HEK293 (cell line): ENCODE data around the gene MIF4GD.

ENCODE experiments used
- CTCF ChIA-PET: fragments of 350-600 bp; formaldehyde crosslinking; extraction: SDS; loops from one replicate; lab custom pipeline; 2021; ENCODE audit warnings: antibody characterized with exemption; lab: Yijun Ruan, JAX
- POLR2A ChIA-PET: fragments of 300-600 bp; formaldehyde crosslinking; extraction: SDS; loops from one replicate; lab custom pipeline; 2020; ENCODE audit warnings: antibody characterized with exemption, inconsistent platforms; lab: Yijun Ruan, JAX
- H3K27ac ChIP-seq: fragments of 200-500 bp; sonication (Bioruptor generic); 2 replicates; pipeline ENCODE4 v1.5.1; 2014; ENCODE audit warnings: low read depth, low read length, control low read depth, inconsistent platforms; ENCODE audit errors: extremely low read depth
- H3K36me3 ChIP-seq, 2 experiments: fragments of 200-500 bp in 1 of 2; sonication (Bioruptor generic) in 1 of 2; 1 replicate in 1 of 2; 2 replicates in 1 of 2; pipeline ENCODE4 v1.5.1; 2014 to 2017; ENCODE audit warnings: inconsistent platforms in 2 of 2, low read length in 2 of 2; ENCODE audit not compliant: control insufficient read depth in 2 of 2, insufficient read depth in 1 of 2
- H3K4me1 ChIP-seq: fragments of 200-500 bp; sonication (Bioruptor generic); 2 replicates; pipeline ENCODE4 v1.5.1; 2014; ENCODE audit warnings: mild to moderate bottlenecking, low read length, inconsistent platforms; ENCODE audit not compliant: control insufficient read depth, insufficient read depth
- H3K4me3 ChIP-seq: 2 replicates; pipeline ENCODE4 v1.5.1; 2011; ENCODE audit warnings: low read depth, mild to moderate bottlenecking, control low read depth, low read length, moderate library complexity
- H3K9me3 ChIP-seq: fragments of 200-500 bp; sonication (Bioruptor generic); 2 replicates; pipeline ENCODE4 v1.5.1; 2014; ENCODE audit warnings: low read depth, low read length, inconsistent platforms; ENCODE audit not compliant: control insufficient read depth, insufficient read depth
- BCL11B ChIP-seq: fragments of 450-650 bp; formaldehyde crosslinking; IDR thresholded peaks from 2 replicates; pipeline ENCODE4 v1.5.1; 2016; ENCODE audit warnings: low read depth, missing biosample characterization, missing genetic modification characterization
- GLIS1 ChIP-seq: fragments of 450-650 bp; formaldehyde crosslinking; IDR thresholded peaks from 2 replicates; pipeline ENCODE4 v1.5.1; 2016; ENCODE audit warnings: missing biosample characterization, missing genetic modification characterization
- GLIS2 ChIP-seq: fragments of 450-650 bp; formaldehyde crosslinking; IDR thresholded peaks from 2 replicates; pipeline ENCODE4 v1.5.1; 2016; ENCODE audit warnings: missing biosample characterization, missing genetic modification characterization
- IKZF3 ChIP-seq: fragments of 450-650 bp; IDR thresholded peaks from 2 replicates; pipeline ENCODE4 v1.5.0; 2018; ENCODE audit warnings: missing biosample characterization, mild to moderate bottlenecking, missing genetic modification characterization, moderate library complexity
- KLF1 ChIP-seq: fragments of 450-650 bp; formaldehyde crosslinking; IDR thresholded peaks from 2 replicates; pipeline ENCODE4 v1.5.1; 2016; ENCODE audit warnings: missing biosample characterization, missing genetic modification characterization
- KLF8 ChIP-seq: fragments of 450-650 bp; formaldehyde crosslinking; IDR thresholded peaks from 2 replicates; pipeline ENCODE4 v1.5.1; 2016; ENCODE audit warnings: missing biosample characterization, missing genetic modification characterization
- MYNN ChIP-seq: fragments of 450-650 bp; formaldehyde crosslinking; IDR thresholded peaks from 2 replicates; pipeline ENCODE4 v1.5.1; 2016; ENCODE audit warnings: missing biosample characterization, missing genetic modification characterization, borderline replicate concordance
- ZBTB48 ChIP-seq: fragments of 450-650 bp; formaldehyde crosslinking; IDR thresholded peaks from 2 replicates; pipeline ENCODE4 v1.5.1; 2016; ENCODE audit warnings: missing biosample characterization, missing genetic modification characterization
- ZIC2 ChIP-seq: fragments of 450-650 bp; formaldehyde crosslinking; IDR thresholded peaks from 2 replicates; pipeline ENCODE4 v1.5.1; 2016; ENCODE audit warnings: missing biosample characterization, missing genetic modification characterization
- ZNF112 ChIP-seq: fragments of 450-650 bp; formaldehyde crosslinking; IDR thresholded peaks from 2 replicates; pipeline ENCODE4 v1.5.0; 2017; ENCODE audit warnings: missing biosample characterization, missing genetic modification characterization
- ZNF366 ChIP-seq: fragments of 450-650 bp; formaldehyde crosslinking; conservative IDR thresholded peaks from 2 replicates; pipeline ENCODE4 v1.5.1; 2016; ENCODE audit warnings: missing biosample characterization, missing genetic modification characterization
- ZNF600 ChIP-seq: fragments of 450-650 bp; formaldehyde crosslinking; IDR thresholded peaks from 2 replicates; pipeline ENCODE4 v1.5.1; 2016; ENCODE audit warnings: missing biosample characterization, missing genetic modification characterization
- ZNF626 ChIP-seq: fragments of 450-650 bp; sonication (Bioruptor Pico); formaldehyde crosslinking; IDR thresholded peaks from 2 replicates; pipeline ENCODE4 v1.5.1; 2018; ENCODE audit warnings: missing biosample characterization, missing genetic modification characterization, inconsistent platforms
- ZNF660 ChIP-seq: fragments of 450-650 bp; IDR thresholded peaks from 2 replicates; pipeline ENCODE4 v1.5.1; 2018; ENCODE audit warnings: missing biosample characterization, mild to moderate bottlenecking, missing genetic modification characterization
- TF ChIP-seq, protein P1 (sequence below): fragments of 450-650 bp; formaldehyde crosslinking; IDR thresholded peaks from 2 replicates; pipeline ENCODE4 v1.5.1; 2017; ENCODE audit warnings: missing biosample characterization, missing genetic modification characterization
- TF ChIP-seq, protein P2 (sequence below): fragments of 450-650 bp; formaldehyde crosslinking; IDR thresholded peaks from 2 replicates; pipeline ENCODE4 v1.5.1; 2016; ENCODE audit warnings: missing biosample characterization, missing genetic modification characterization
- TF ChIP-seq, protein P3 (sequence below): fragments of 450-650 bp; formaldehyde crosslinking; IDR thresholded peaks from 2 replicates; pipeline ENCODE4 v1.5.1; 2017; ENCODE audit warnings: missing biosample characterization, mild to moderate bottlenecking, missing genetic modification characterization, moderate library complexity
- TF ChIP-seq, protein P4 (sequence below): fragments of 450-650 bp; formaldehyde crosslinking; IDR thresholded peaks from 2 replicates; pipeline ENCODE4 v1.5.1; 2016; ENCODE audit warnings: missing biosample characterization, missing genetic modification characterization
- TF ChIP-seq, protein P5 (sequence below): fragments of 450-650 bp; formaldehyde crosslinking; IDR thresholded peaks from 2 replicates; pipeline ENCODE4 v1.5.1; 2016; ENCODE audit warnings: missing biosample characterization, missing genetic modification characterization
- TF ChIP-seq, protein P6 (sequence below): fragments of 450-650 bp; formaldehyde crosslinking; conservative IDR thresholded peaks from 2 replicates; pipeline ENCODE4 v1.5.1; 2016; ENCODE audit warnings: low read depth, missing biosample characterization, missing genetic modification characterization

The MIF4GD gene

DNA sequence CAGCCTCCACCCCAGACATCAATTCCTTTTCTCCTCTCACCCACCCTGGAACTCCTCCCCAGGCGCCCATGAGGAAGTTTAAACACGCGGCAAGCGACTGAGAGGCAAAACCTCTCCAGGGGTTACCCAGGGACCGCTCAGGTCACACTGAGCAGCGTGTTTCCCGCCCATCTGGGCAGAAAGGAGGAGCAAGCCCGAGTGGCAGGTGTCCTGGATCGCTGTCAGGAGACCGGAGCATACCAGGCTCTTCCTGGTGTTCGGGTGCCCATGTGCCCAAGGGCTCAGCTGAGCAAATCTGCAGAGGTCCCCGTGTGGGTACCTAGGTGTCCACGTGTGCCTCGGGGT lies 17.7 kb upstream of the MIF4GD start:
- Histone ChIP-seq H3K4me1 (peaks cover 4% of the 10 kb centered on the region; the same call in 1 of the 2 replicates), H3K4me3 (peak overlapping the region; percentile 79), H3K9me3 (no peaks in the 10 kb centered on the region), H3K27ac (peak overlapping the region; percentile 79), H3K36me3 (peaks cover 11 to 22% of the 10 kb centered on the region in 2 experiments)
- TF ChIP-seq, protein P1, sequence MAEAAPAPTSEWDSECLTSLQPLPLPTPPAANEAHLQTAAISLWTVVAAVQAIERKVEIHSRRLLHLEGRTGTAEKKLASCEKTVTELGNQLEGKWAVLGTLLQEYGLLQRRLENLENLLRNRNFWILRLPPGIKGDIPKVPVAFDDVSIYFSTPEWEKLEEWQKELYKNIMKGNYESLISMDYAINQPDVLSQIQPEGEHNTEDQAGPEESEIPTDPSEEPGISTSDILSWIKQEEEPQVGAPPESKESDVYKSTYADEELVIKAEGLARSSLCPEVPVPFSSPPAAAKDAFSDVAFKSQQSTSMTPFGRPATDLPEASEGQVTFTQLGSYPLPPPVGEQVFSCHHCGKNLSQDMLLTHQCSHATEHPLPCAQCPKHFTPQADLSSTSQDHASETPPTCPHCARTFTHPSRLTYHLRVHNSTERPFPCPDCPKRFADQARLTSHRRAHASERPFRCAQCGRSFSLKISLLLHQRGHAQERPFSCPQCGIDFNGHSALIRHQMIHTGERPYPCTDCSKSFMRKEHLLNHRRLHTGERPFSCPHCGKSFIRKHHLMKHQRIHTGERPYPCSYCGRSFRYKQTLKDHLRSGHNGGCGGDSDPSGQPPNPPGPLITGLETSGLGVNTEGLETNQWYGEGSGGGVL (tag by site-specific recombination): peak; percentile 42; the same call in 1 of the 2 replicates
- TF ChIP-seq GLIS2 (tag by site-specific recombination) (peak; percentile 50; the same call in 1 of the 2 replicates), ZNF626 (tag by site-specific recombination) (no peak), MYNN (tag by site-specific recombination) (no peak), ZNF600 (peak; percentile 91), KLF8 (tag by site-specific recombination) (0 out of 2 replicates have a peak, but pooled peaks have one; percentile 62), KLF1 (tag by site-specific recombination) (no peak), ZBTB48 (peak; percentile 80; the same call in 1 of the 2 replicates), ZIC2 (tag by site-specific recombination) (peak; percentile 49), IKZF3 (0 out of 2 replicates have a peak, but pooled peaks have one; percentile 34), ZNF112 (no peak), BCL11B (tag by site-specific recombination) (no peak), GLIS1 (tag by site-specific recombination) (peak; percentile 60), ZNF660 (tag by site-specific recombination) (no peak), ZNF366 (tag by site-specific recombination) (peak; percentile 39)
- TF ChIP-seq, protein P2, sequence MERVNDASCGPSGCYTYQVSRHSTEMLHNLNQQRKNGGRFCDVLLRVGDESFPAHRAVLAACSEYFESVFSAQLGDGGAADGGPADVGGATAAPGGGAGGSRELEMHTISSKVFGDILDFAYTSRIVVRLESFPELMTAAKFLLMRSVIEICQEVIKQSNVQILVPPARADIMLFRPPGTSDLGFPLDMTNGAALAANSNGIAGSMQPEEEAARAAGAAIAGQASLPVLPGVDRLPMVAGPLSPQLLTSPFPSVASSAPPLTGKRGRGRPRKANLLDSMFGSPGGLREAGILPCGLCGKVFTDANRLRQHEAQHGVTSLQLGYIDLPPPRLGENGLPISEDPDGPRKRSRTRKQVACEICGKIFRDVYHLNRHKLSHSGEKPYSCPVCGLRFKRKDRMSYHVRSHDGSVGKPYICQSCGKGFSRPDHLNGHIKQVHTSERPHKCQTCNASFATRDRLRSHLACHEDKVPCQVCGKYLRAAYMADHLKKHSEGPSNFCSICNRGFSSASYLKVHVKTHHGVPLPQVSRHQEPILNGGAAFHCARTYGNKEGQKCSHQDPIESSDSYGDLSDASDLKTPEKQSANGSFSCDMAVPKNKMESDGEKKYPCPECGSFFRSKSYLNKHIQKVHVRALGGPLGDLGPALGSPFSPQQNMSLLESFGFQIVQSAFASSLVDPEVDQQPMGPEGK: peak; percentile 59; the same call in 1 of the 2 replicates
- TF ChIP-seq, protein P3, sequence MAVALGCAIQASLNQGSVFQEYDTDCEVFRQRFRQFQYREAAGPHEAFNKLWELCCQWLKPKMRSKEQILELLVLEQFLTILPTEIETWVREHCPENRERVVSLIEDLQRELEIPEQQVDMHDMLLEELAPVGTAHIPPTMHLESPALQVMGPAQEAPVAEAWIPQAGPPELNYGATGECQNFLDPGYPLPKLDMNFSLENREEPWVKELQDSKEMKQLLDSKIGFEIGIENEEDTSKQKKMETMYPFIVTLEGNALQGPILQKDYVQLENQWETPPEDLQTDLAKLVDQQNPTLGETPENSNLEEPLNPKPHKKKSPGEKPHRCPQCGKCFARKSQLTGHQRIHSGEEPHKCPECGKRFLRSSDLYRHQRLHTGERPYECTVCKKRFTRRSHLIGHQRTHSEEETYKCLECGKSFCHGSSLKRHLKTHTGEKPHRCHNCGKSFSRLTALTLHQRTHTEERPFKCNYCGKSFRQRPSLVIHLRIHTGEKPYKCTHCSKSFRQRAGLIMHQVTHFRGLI (tag by site-specific recombination): no peak
- TF ChIP-seq, protein P4, sequence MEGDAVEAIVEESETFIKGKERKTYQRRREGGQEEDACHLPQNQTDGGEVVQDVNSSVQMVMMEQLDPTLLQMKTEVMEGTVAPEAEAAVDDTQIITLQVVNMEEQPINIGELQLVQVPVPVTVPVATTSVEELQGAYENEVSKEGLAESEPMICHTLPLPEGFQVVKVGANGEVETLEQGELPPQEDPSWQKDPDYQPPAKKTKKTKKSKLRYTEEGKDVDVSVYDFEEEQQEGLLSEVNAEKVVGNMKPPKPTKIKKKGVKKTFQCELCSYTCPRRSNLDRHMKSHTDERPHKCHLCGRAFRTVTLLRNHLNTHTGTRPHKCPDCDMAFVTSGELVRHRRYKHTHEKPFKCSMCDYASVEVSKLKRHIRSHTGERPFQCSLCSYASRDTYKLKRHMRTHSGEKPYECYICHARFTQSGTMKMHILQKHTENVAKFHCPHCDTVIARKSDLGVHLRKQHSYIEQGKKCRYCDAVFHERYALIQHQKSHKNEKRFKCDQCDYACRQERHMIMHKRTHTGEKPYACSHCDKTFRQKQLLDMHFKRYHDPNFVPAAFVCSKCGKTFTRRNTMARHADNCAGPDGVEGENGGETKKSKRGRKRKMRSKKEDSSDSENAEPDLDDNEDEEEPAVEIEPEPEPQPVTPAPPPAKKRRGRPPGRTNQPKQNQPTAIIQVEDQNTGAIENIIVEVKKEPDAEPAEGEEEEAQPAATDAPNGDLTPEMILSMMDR: 0 out of 2 replicates have a peak, but pooled peaks have one; percentile 6
- TF ChIP-seq, protein P5, sequence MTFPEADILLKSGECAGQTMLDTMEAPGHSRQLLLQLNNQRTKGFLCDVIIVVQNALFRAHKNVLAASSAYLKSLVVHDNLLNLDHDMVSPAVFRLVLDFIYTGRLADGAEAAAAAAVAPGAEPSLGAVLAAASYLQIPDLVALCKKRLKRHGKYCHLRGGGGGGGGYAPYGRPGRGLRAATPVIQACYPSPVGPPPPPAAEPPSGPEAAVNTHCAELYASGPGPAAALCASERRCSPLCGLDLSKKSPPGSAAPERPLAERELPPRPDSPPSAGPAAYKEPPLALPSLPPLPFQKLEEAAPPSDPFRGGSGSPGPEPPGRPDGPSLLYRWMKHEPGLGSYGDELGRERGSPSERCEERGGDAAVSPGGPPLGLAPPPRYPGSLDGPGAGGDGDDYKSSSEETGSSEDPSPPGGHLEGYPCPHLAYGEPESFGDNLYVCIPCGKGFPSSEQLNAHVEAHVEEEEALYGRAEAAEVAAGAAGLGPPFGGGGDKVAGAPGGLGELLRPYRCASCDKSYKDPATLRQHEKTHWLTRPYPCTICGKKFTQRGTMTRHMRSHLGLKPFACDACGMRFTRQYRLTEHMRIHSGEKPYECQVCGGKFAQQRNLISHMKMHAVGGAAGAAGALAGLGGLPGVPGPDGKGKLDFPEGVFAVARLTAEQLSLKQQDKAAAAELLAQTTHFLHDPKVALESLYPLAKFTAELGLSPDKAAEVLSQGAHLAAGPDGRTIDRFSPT: peak; percentile 69
- TF ChIP-seq, protein P6, sequence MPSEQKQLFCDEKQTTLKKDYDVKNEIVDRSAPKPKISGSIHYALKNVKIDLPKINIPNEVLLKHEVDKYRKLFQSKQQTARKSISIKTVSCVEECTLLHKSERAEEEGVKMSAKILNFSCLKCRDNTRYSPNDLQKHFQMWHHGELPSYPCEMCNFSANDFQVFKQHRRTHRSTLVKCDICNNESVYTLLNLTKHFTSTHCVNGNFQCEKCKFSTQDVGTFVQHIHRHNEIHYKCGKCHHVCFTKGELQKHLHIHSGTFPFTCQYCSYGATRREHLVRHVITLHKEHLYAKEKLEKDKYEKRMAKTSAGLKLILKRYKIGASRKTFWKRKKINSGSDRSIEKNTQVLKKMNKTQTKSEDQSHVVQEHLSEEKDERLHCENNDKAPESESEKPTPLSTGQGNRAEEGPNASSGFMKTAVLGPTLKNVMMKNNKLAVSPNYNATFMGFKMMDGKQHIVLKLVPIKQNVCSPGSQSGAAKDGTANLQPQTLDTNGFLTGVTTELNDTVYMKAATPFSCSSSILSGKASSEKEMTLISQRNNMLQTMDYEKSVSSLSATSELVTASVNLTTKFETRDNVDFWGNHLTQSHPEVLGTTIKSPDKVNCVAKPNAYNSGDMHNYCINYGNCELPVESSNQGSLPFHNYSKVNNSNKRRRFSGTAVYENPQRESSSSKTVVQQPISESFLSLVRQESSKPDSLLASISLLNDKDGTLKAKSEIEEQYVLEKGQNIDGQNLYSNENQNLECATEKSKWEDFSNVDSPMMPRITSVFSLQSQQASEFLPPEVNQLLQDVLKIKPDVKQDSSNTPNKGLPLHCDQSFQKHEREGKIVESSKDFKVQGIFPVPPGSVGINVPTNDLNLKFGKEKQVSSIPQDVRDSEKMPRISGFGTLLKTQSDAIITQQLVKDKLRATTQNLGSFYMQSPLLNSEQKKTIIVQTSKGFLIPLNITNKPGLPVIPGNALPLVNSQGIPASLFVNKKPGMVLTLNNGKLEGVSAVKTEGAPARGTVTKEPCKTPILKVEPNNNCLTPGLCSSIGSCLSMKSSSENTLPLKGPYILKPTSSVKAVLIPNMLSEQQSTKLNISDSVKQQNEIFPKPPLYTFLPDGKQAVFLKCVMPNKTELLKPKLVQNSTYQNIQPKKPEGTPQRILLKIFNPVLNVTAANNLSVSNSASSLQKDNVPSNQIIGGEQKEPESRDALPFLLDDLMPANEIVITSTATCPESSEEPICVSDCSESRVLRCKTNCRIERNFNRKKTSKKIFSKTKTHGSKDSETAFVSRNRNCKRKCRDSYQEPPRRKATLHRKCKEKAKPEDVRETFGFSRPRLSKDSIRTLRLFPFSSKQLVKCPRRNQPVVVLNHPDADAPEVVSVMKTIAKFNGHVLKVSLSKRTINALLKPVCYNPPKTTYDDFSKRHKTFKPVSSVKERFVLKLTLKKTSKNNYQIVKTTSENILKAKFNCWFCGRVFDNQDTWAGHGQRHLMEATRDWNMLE (tag by site-specific recombination): no peak
- CTCF ChIA-PET: interaction anchor here (0.6 to 2.2 kb wide), 17 partner anchors 9 to 136 kb away, joined by 3 to 22 read pairs (median 5); partner anchors contain the start of genes MIF4GD and MRPS7
- POLR2A ChIA-PET: interaction anchor here (0.6 to 2.7 kb wide), 47 partner anchors 8 to 567 kb away, joined by 3 to 111 read pairs (median 5); partner anchors contain the start of genes ARMC7, CDR2L, FDXR and GGA3
